IMR-90 (cell line): ENCODE measurements around the gene XIRP1. TPM values are rescaled to one million over a fixed set of nuclear protein-coding genes. Genes with fewer than 3 reads are reported as not detected.

Experiments
- ATAC-seq: fragments of 200-7000 bp; cut with Tn5 transposase; 2 replicates; pipeline ENCODE4 v1.9.1; 2020; ENCODE audit warnings: low read depth, mild to moderate bottlenecking, moderate library complexity
- BruUV-seq: library from RNA; stranded (reverse); fragments of 400-500 nt; replicated peaks from 2 replicates; lab custom pipeline; 2021; lab: Mats Ljungman, UMichigan
- CTCF ChIA-PET: fragments of 300-600 bp; formaldehyde crosslinking; extraction: SDS; loops from one replicate; lab custom pipeline; 2021; ENCODE audit warnings: antibody characterized with exemption; lab: Yijun Ruan, JAX
- POLR2A ChIA-PET: fragments of 300-600 bp; sonication (Branson Sonifier 250); formaldehyde crosslinking; loops from one replicate; lab custom pipeline; 2022; ENCODE audit warnings: antibody characterized with exemption; ENCODE audit not compliant: unreplicated experiment; lab: Charles Lee
- DNase-seq: peaks from one replicate; pipeline ENCODE4 v3.0.0; 2013
- H2AFZ ChIP-seq: replicated peaks from 2 replicates; pipeline ENCODE3; 2013; ENCODE audit warnings: low read length, mild to moderate bottlenecking; ENCODE audit not compliant: poor library complexity
- H2AK5ac ChIP-seq: 2 replicates; pipeline ENCODE4 v1.6.1; 2013; ENCODE audit warnings: low read depth, low read length, inconsistent platforms
- H2AK9ac ChIP-seq: replicated peaks from 2 replicates; pipeline ENCODE3; 2013; ENCODE audit warnings: mild to moderate bottlenecking, low read depth, low read length, moderate library complexity; ENCODE audit not compliant: poor library complexity
- H2BK120ac ChIP-seq: 2 replicates; pipeline ENCODE4 v1.6.1; 2013; ENCODE audit warnings: low read depth, low read length, inconsistent platforms
- H2BK15ac ChIP-seq: 3 replicates; pipeline ENCODE4 v1.6.1; 2013; ENCODE audit warnings: low read depth, low read length, inconsistent platforms
- H2BK20ac ChIP-seq: 2 replicates; pipeline ENCODE4 v1.6.1; 2013; ENCODE audit warnings: low read depth, mild to moderate bottlenecking, inconsistent platforms, low read length, moderate library complexity
- H2BK5ac ChIP-seq: 2 replicates; pipeline ENCODE4 v1.6.1; 2013; ENCODE audit warnings: mild to moderate bottlenecking, low read depth, low read length, inconsistent platforms; ENCODE audit not compliant: poor library complexity, severe bottlenecking
- H3K14ac ChIP-seq: replicated peaks from 2 replicates; pipeline ENCODE4 v1.6.1; 2013; ENCODE audit warnings: low read depth, low read length, inconsistent platforms
- H3K18ac ChIP-seq: 2 replicates; pipeline ENCODE4 v1.6.1; 2013; ENCODE audit warnings: low read depth, low read length, control low read depth
- H3K23ac ChIP-seq: 2 replicates; pipeline ENCODE4 v1.6.1; 2013; ENCODE audit warnings: low read depth, low read length, inconsistent platforms
- H3K27ac ChIP-seq: 2 replicates; pipeline ENCODE4 v1.5.1; 2013; ENCODE audit warnings: mild to moderate bottlenecking, control low read depth, low read length; ENCODE audit not compliant: insufficient read depth
- H3K27me3 ChIP-seq: 2 replicates; pipeline ENCODE4 v1.6.1; 2013; ENCODE audit warnings: low read length; ENCODE audit not compliant: control insufficient read depth, insufficient read depth
- H3K36me3 ChIP-seq: 2 replicates; pipeline ENCODE4 v1.6.1; 2013; ENCODE audit warnings: low read length, mixed read lengths; ENCODE audit not compliant: control insufficient read depth, insufficient read depth
- H3K4ac ChIP-seq: 2 replicates; pipeline ENCODE4 v1.6.1; 2013; ENCODE audit warnings: low read depth, low read length, inconsistent platforms
- H3K4me1 ChIP-seq: 2 replicates; pipeline ENCODE4 v1.6.1; 2013; ENCODE audit warnings: low read length, mixed read lengths; ENCODE audit not compliant: control insufficient read depth, insufficient read depth
- H3K4me2 ChIP-seq: 2 replicates; pipeline ENCODE4 v1.6.1; 2013; ENCODE audit warnings: low read depth, mild to moderate bottlenecking, control low read depth, low read length, moderate library complexity
- H3K4me3 ChIP-seq: 2 replicates; pipeline ENCODE4 v1.5.1; 2013; ENCODE audit warnings: low read depth, mild to moderate bottlenecking, control low read depth, low read length, moderate library complexity; ENCODE audit not compliant: insufficient read depth
- H3K56ac ChIP-seq: 2 replicates; pipeline ENCODE4 v1.6.1; 2013; ENCODE audit warnings: low read length, inconsistent platforms; ENCODE audit not compliant: insufficient read depth; ENCODE audit errors: extremely low read depth
- H3K79me1 ChIP-seq, 2 experiments: 2 replicates each; pipeline ENCODE4 v1.6.1; 2013; ENCODE audit warnings: low read length in 2 of 2, inconsistent platforms in 1 of 2, low read depth in 1 of 2
- H3K9ac ChIP-seq: 2 replicates; pipeline ENCODE4 v1.6.1; 2013; ENCODE audit warnings: low read depth, low read length, control low read depth
- H3K9me1 ChIP-seq: 2 replicates; pipeline ENCODE4 v1.6.1; 2013; ENCODE audit warnings: low read length, inconsistent platforms; ENCODE audit not compliant: insufficient read depth
- H3K9me3 ChIP-seq: 2 replicates; pipeline ENCODE4 v1.6.1; 2013; ENCODE audit warnings: low read length; ENCODE audit not compliant: control insufficient read depth, insufficient read depth
- H4K20me1 ChIP-seq: 2 replicates; pipeline ENCODE4 v1.6.1; 2013; ENCODE audit warnings: low read length, inconsistent platforms; ENCODE audit not compliant: insufficient read depth
- H4K5ac ChIP-seq: 2 replicates; pipeline ENCODE4 v1.6.1; 2013; ENCODE audit warnings: mild to moderate bottlenecking, low read depth, low read length, control low read depth
- H4K8ac ChIP-seq, 2 experiments: 2 replicates each; pipeline ENCODE4 v1.6.1; 2013; ENCODE audit warnings: low read depth in 2 of 2, low read length in 2 of 2, control low read depth in 1 of 2, inconsistent platforms in 1 of 2
- H4K91ac ChIP-seq: 2 replicates; pipeline ENCODE4 v1.6.1; 2013; ENCODE audit warnings: low read depth, low read length, inconsistent platforms; ENCODE audit not compliant: insufficient read depth
- BHLHE40 ChIP-seq: fragments of 150-350 bp; IDR thresholded peaks from 2 replicates; pipeline ENCODE4 v1.6.1; 2016; ENCODE audit warnings: mild to moderate bottlenecking, low read depth, low read length
- CEBPB ChIP-seq: IDR thresholded peaks from 2 replicates; pipeline ENCODE4 v1.6.1; 2012; ENCODE audit warnings: low read depth, low read length, improper control_type of control experiment
- FOS ChIP-seq: fragments of 150-350 bp; IDR thresholded peaks from 2 replicates; pipeline ENCODE4 v1.6.1; 2016; ENCODE audit warnings: low read depth, low read length
- MAFK ChIP-seq: IDR thresholded peaks from 2 replicates; pipeline ENCODE4 v1.6.1; 2012; ENCODE audit warnings: low read depth, low read length, improper control_type of control experiment
- MAZ ChIP-seq: IDR thresholded peaks from 2 replicates; pipeline ENCODE4 v1.6.1; 2012; ENCODE audit warnings: low read depth, mild to moderate bottlenecking, low read length, improper control_type of control experiment, moderate library complexity, borderline replicate concordance
- NFE2L2 ChIP-seq: fragments of 150-350 bp; IDR thresholded peaks from 2 replicates; pipeline ENCODE4 v1.6.1; 2016; ENCODE audit warnings: low read depth, mild to moderate bottlenecking, low read length
- POLR2A ChIP-seq: IDR thresholded peaks from 2 replicates; pipeline ENCODE4 v1.6.1; 2012; ENCODE audit warnings: mild to moderate bottlenecking, low read depth, low read length
- RCOR1 ChIP-seq: IDR thresholded peaks from 2 replicates; pipeline ENCODE4 v1.6.1; 2012; ENCODE audit warnings: mild to moderate bottlenecking, low read length, improper control_type of control experiment; ENCODE audit not compliant: insufficient replicate concordance
- WGBS, 2 experiments: methylation state at CpG; one replicate each; pipeline versions ENCODE4 v1.1.5 to v1.1.7; 2013; ENCODE audit warnings: missing lambda C conversion rate in 2 of 2; ENCODE audit not compliant: insufficient read length in 1 of 2; ENCODE audit errors: extremely low coverage in 2 of 2; 5-methylcytosine and 5-hydroxymethylcytosine counted together
- dilution Hi-C: fragments of 300-500 bp; cut with HindIII; formaldehyde crosslinking; loops from one replicate; pipeline ENCODE4 v1.14.3; 2018; ENCODE audit warnings: low sequenced_read_pairs; ENCODE audit not compliant: unreplicated experiment
- in situ Hi-C: fragments of 300-500 bp; cut with MboI; formaldehyde crosslinking; loops from 3 replicates; pipeline ENCODE4 v1.14.3; 2019; ENCODE audit warnings: low sequenced_read_pairs, inconsistent platforms, mixed read lengths
- intact Hi-C: fragments of 100-400 bp; cut with micrococcal nuclease; formaldehyde crosslinking; loops from 2 replicates; pipeline ENCODE4 v1.10.0; 2022
- polyA plus RNA-seq, 3 experiments: library from polyadenylated mRNA; depleted of rRNA; stranded (reverse); fragments of >200 nt; gene quantifications; 2 replicates each; pipeline ENCODE4 v1.2.3, GENCODE V29; 2012; ENCODE audit warnings: low replicate concordance in 1 of 3
- total RNA-seq: library from RNA; depleted of rRNA; stranded (reverse); fragments of >200 nt; gene quantifications from 2 replicates; pipeline ENCODE4 v1.2.3, GENCODE V29; 2012
- TF ChIP-seq, protein P1 (sequence below): fragments of 150-350 bp; IDR thresholded peaks from 2 replicates; pipeline ENCODE4 v1.6.1; 2017; ENCODE audit warnings: mild to moderate bottlenecking, antibody characterized with exemption, low read length, low read depth

Gene XIRP1
- total and polyA plus RNA-seq, 2 of the 4 experiments (the other 2 are of a cell fraction) = under 0.01 to 0.07 TPM

DNA sequence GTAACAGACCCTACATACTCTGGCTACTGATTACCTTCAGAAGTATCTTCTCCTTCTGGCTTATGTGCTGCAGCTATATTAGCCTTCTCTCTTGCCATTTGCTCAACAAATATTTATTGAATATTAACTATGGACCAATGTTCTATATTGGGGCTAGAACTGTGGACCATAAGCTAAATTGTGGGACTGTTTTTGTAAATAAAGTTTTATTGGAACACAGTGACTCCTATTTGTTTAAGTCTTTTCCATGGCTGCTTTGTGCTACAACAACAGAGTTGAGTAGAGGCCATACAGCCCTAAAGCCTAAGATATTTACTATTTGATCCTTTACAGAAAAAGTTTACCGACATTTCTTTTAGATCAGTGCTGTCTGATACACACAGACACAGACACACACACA lies 20.3 kb upstream of the XIRP1 start:
- Histone ChIP-seq H4K20me1 (no peaks in the 10 kb centered on the region), H3K9me3 (no peaks in the 10 kb centered on the region), H4K91ac (no peak overlapping the region), H2AK9ac (no peak overlapping the region), H2AK5ac (no peak overlapping the region), H2AFZ (no peak overlapping the region), H2BK15ac (no peak overlapping the region), H3K4me3 (no peak overlapping the region), H3K9me1 (no peaks in the 10 kb centered on the region), H3K36me3 (no peaks in the 10 kb centered on the region), H2BK5ac (no peak overlapping the region), H3K27me3 (peaks cover 20% of the 10 kb centered on the region), H3K9ac (no peak overlapping the region), H2BK20ac (no peak overlapping the region), H4K5ac (no peak overlapping the region), H3K4me1 (no peaks in the 10 kb centered on the region), H3K56ac (no peak overlapping the region), H3K23ac (no peak overlapping the region), H3K27ac (no peak overlapping the region), H3K14ac (no peak overlapping the region), H3K79me1 (no peaks in the 10 kb centered on the region), H3K4me2 (no peak overlapping the region), H2BK120ac (no peak overlapping the region), H3K4ac (no peak overlapping the region), H4K8ac (no peak overlapping the region), H3K18ac (no peak overlapping the region)
- TF ChIP-seq MAZ (no peak), CEBPB (no peak), MAFK (no peak), POLR2A (no peak), FOS (no peak), NFE2L2 (no peak), RCOR1 (no peak), BHLHE40 (no peak)
- TF ChIP-seq, protein P1, sequence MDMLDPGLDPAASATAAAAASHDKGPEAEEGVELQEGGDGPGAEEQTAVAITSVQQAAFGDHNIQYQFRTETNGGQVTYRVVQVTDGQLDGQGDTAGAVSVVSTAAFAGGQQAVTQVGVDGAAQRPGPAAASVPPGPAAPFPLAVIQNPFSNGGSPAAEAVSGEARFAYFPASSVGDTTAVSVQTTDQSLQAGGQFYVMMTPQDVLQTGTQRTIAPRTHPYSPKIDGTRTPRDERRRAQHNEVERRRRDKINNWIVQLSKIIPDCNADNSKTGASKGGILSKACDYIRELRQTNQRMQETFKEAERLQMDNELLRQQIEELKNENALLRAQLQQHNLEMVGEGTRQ = no peak
- DNase-seq (no peak), ATAC-seq (no peak)
- dilution Hi-C loops = no loop called here
- BruUV-seq = no TSS peak
- intact Hi-C loops = no loop called here
- POLR2A ChIA-PET = no interaction called here
- CTCF ChIA-PET = no interaction called here
- in situ Hi-C loops = no loop called here
- no CpG with 5 or more reads among the region's 1 CpG for WGBS, 2 experiments
